Thymus (tissue), 11 donors: ENCODE results near the gene CAV3. TPM values are rescaled to one million over a fixed set of nuclear protein-coding genes. Genes with fewer than 3 reads are reported as not detected.

Experiments
- DNase-seq, 9 donors: peaks; one replicate each; pipeline ENCODE4 v3.0.0-alpha.2; 2013; ENCODE audit warnings: low spot score in 9 of 9, low read depth in 6 of 9, missing footprints in 1 of 9
- H3K27ac ChIP-seq, 2 donors: one replicate each; pipeline ENCODE4 v1.5.1; 2013; ENCODE audit warnings: control low read depth in 1 of 2, low read depth in 1 of 2, low read length in 1 of 2, mild to moderate bottlenecking in 1 of 2, moderate library complexity in 1 of 2
- H3K27me3 ChIP-seq, 2 donors: one replicate each; pipeline ENCODE4 v1.5.1; 2013; ENCODE audit warnings: low read length in 1 of 2; ENCODE audit not compliant: control insufficient read depth in 2 of 2, insufficient read depth in 1 of 2
- H3K36me3 ChIP-seq, 2 donors: one replicate each; pipeline ENCODE4 v1.5.1; 2013; ENCODE audit warnings: low read length in 1 of 2, mild to moderate bottlenecking in 1 of 2, moderate library complexity in 1 of 2; ENCODE audit not compliant: control insufficient read depth in 2 of 2, insufficient read depth in 2 of 2
- H3K4me1 ChIP-seq, 2 donors: one replicate each; pipeline ENCODE4 v1.5.1; 2013; ENCODE audit warnings: low read length in 2 of 2; ENCODE audit not compliant: control insufficient read depth in 2 of 2, insufficient read depth in 2 of 2
- H3K4me3 ChIP-seq, 2 donors: one replicate each; pipeline ENCODE4 v1.5.1; 2013; ENCODE audit warnings: low read length in 2 of 2, control low read depth in 1 of 2, mild to moderate bottlenecking in 1 of 2
- H3K9me3 ChIP-seq, 2 donors: one replicate each; pipeline ENCODE4 v1.5.1; 2013; ENCODE audit warnings: low read length in 1 of 2, mild to moderate bottlenecking in 1 of 2; ENCODE audit not compliant: control insufficient read depth in 2 of 2, insufficient read depth in 1 of 2
- WGBS: extraction: QIAGEN DNeasy Blood & Tissue Kit; methylation state at CpG from one replicate; pipeline ENCODE4 v1.1.7; 2013; 5-methylcytosine and 5-hydroxymethylcytosine counted together
- polyA plus RNA-seq: library from polyadenylated mRNA; stranded (reverse); fragments of 200-250 nt; gene quantifications from one replicate; pipeline ENCODE4 v1.2.3, GENCODE V29; 2013
- total RNA-seq: library from RNA; stranded (reverse); fragments of 120-200 nt; gene quantifications from one replicate; pipeline ENCODE4 v1.2.4, GENCODE V29; 2013
- donor health status: healthy.

CAV3 gene
- total and polyA plus RNA-seq, 2 donors: 0.38 to 1.2 TPM

- H3K4me3 ChIP-seq: no peak overlapping the region
- no peaks in the 10 kb centered on the region for H3K36me3 ChIP-seq
- no peaks in the 10 kb centered on the region for H3K9me3 ChIP-seq
- 95% methylated on average over 24 of the region's 24 CpGs for WGBS
- H3K27me3 ChIP-seq: no peaks in the 10 kb centered on the region
- H3K4me1 ChIP-seq: no peaks in the 10 kb centered on the region
- no peak for DNase-seq
- no peak overlapping the region for H3K27ac ChIP-seq
Observed at GRCh38 chr3:8757551-8758518, 24.2 kb downstream of the CAV3 start.

GRCh38 chr3:8759038-8759707 lies 25.6 kb downstream of the CAV3 start:
- H3K27ac ChIP-seq: no peak overlapping the region
- no peak overlapping the region for H3K4me3 ChIP-seq
- H3K27me3 ChIP-seq: peaks cover 0 to 2% of the 10 kb centered on the region in 2 donors
- WGBS: 97% methylated on average over 7 of the region's 7 CpGs
- H3K9me3 ChIP-seq: no peaks in the 10 kb centered on the region
- H3K36me3 ChIP-seq: no peaks in the 10 kb centered on the region
- DNase-seq: no peak
- no peaks in the 10 kb centered on the region for H3K4me1 ChIP-seq

- Histone ChIP-seq H3K27me3 (peaks cover 0 to 3% of the 10 kb centered on the region in 2 donors), H3K27ac (no peak overlapping the region), H3K9me3 (no peaks in the 10 kb centered on the region), H3K4me1 (no peaks in the 10 kb centered on the region), H3K4me3 (no peak overlapping the region), H3K36me3 (no peaks in the 10 kb centered on the region)
- WGBS: 95% methylated on average over 5 of the region's 5 CpGs
- DNase-seq: no peak
Observed at GRCh38 chr3:8760091-8760490, 26.5 kb downstream of the CAV3 start.

GRCh38 chr3:8760506-8760905 lies 26.9 kb downstream of the CAV3 start:
- 95% methylated on average over 5 of the region's 5 CpGs for WGBS
- DNase-seq: no peak
- no peak overlapping the region for H3K27ac ChIP-seq
- H3K9me3 ChIP-seq: no peaks in the 10 kb centered on the region
- no peaks in the 10 kb centered on the region for H3K36me3 ChIP-seq
- no peaks in the 10 kb centered on the region for H3K4me1 ChIP-seq
- no peak overlapping the region for H3K4me3 ChIP-seq
- peaks cover 0 to 3% of the 10 kb centered on the region in 2 donors for H3K27me3 ChIP-seq

- H3K4me3 ChIP-seq: no peak overlapping the region
- no peaks in the 10 kb centered on the region for H3K9me3 ChIP-seq
- no peaks in the 10 kb centered on the region for H3K4me1 ChIP-seq
- H3K27me3 ChIP-seq: peaks cover 0 to 8% of the 10 kb centered on the region in 2 donors
- DNase-seq: no peak
- WGBS: 92% methylated on average over 5 of the region's 5 CpGs
- no peak overlapping the region for H3K27ac ChIP-seq
- no peaks in the 10 kb centered on the region for H3K36me3 ChIP-seq
Observed at GRCh38 chr3:8761866-8762265, 28.3 kb downstream of the CAV3 start.

- H3K36me3 ChIP-seq: no peaks in the 10 kb centered on the region
- no peaks in the 10 kb centered on the region for H3K9me3 ChIP-seq
- peaks cover 4 to 17% of the 10 kb centered on the region in 2 donors for H3K27me3 ChIP-seq
- H3K4me1 ChIP-seq: no peaks in the 10 kb centered on the region
- WGBS: 96% methylated on average over 11 of the region's 11 CpGs
- H3K27ac ChIP-seq: no peak overlapping the region
- DNase-seq: no peak
- no peak overlapping the region for H3K4me3 ChIP-seq
Observed at GRCh38 chr3:8762607-8763377, 29.2 kb downstream of the CAV3 start.

GRCh38 chr3:8764528-8764927 lies 30.9 kb downstream of the CAV3 start:
- no peak overlapping the region for H3K27ac ChIP-seq
- 96% methylated on average over 6 of the region's 6 CpGs for WGBS
- peaks cover 21 to 34% of the 10 kb centered on the region in 2 donors for H3K27me3 ChIP-seq
- H3K4me3 ChIP-seq: no peak overlapping the region
- H3K4me1 ChIP-seq: peaks cover 2 to 12% of the 10 kb centered on the region in 2 donors
- no peak for DNase-seq
- no peaks in the 10 kb centered on the region for H3K9me3 ChIP-seq
- no peaks in the 10 kb centered on the region for H3K36me3 ChIP-seq

GRCh38 chr3:8765528-8765927 lies 31.9 kb downstream of the CAV3 start:
- no peaks in the 10 kb centered on the region for H3K9me3 ChIP-seq
- 68% methylated on average over 4 of the region's 4 CpGs for WGBS
- H3K27ac ChIP-seq: no peak overlapping the region
- H3K4me1 ChIP-seq: peaks cover 2 to 12% of the 10 kb centered on the region in 2 donors
- no peak for DNase-seq
- no peak overlapping the region for H3K4me3 ChIP-seq
- peaks cover 22 to 44% of the 10 kb centered on the region in 2 donors for H3K27me3 ChIP-seq
- no peaks in the 10 kb centered on the region for H3K36me3 ChIP-seq
